ENCODE measurements around the gene KAZN.

- TF ChIP-seq, protein P1, sequence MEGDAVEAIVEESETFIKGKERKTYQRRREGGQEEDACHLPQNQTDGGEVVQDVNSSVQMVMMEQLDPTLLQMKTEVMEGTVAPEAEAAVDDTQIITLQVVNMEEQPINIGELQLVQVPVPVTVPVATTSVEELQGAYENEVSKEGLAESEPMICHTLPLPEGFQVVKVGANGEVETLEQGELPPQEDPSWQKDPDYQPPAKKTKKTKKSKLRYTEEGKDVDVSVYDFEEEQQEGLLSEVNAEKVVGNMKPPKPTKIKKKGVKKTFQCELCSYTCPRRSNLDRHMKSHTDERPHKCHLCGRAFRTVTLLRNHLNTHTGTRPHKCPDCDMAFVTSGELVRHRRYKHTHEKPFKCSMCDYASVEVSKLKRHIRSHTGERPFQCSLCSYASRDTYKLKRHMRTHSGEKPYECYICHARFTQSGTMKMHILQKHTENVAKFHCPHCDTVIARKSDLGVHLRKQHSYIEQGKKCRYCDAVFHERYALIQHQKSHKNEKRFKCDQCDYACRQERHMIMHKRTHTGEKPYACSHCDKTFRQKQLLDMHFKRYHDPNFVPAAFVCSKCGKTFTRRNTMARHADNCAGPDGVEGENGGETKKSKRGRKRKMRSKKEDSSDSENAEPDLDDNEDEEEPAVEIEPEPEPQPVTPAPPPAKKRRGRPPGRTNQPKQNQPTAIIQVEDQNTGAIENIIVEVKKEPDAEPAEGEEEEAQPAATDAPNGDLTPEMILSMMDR (IDR thresholded peaks at IDR 0.05; ENCODE audit: low read length), result no peak
- no peak for TF ChIP-seq EZH2 (optimal IDR thresholded peaks at IDR 0.05; ENCODE audit: low read depth, low read length)
- TF ChIP-seq EZH2phosphoT487 (IDR thresholded peaks at IDR 0.05; ENCODE audit: low read length), result no peak
Observed at GRCh38 chr1:15014516-15014915, 416.0 kb downstream of the KAZN start.

All from MM.1S (cell line).